H9 (cell line): ENCODE data around the gene GOT1. TPM values are rescaled to one million over a fixed set of nuclear protein-coding genes. Genes with fewer than 3 reads are reported as not detected.

Experiments used
- DNase-seq: peaks from one replicate; pipeline ENCODE4 v3.0.0-alpha.2; 2017
- H2AFZ ChIP-seq: one replicate; pipeline ENCODE4 v1.6.1; 2013; ENCODE audit warnings: mild to moderate bottlenecking, low read length, control low read depth, moderate library complexity
- H2AK5ac ChIP-seq: 2 replicates; pipeline ENCODE4 v1.6.1; 2013; ENCODE audit warnings: low read length, control low read depth, mixed read lengths; ENCODE audit not compliant: insufficient read length
- H2BK120ac ChIP-seq: one replicate; pipeline ENCODE4 v1.6.1; 2013; ENCODE audit warnings: low read depth, mild to moderate bottlenecking, low read length, control low read depth, inconsistent platforms; ENCODE audit not compliant: poor library complexity, severe bottlenecking
- H2BK12ac ChIP-seq: 2 replicates; pipeline ENCODE4 v1.6.1; 2013; ENCODE audit warnings: low read length, control low read depth, mixed read lengths, low read depth; ENCODE audit not compliant: insufficient read length
- H2BK15ac ChIP-seq: 2 replicates; pipeline ENCODE4 v1.6.1; 2013; ENCODE audit warnings: low read depth, low read length, control low read depth
- H2BK20ac ChIP-seq: one replicate; pipeline ENCODE4 v1.6.1; 2013; ENCODE audit warnings: low read depth, mild to moderate bottlenecking, low read length, control low read depth, inconsistent platforms; ENCODE audit not compliant: poor library complexity, severe bottlenecking
- H2BK5ac ChIP-seq: 2 replicates; pipeline ENCODE4 v1.6.1; 2013; ENCODE audit warnings: low read length, control low read depth, mixed read lengths; ENCODE audit not compliant: insufficient read length
- H3K14ac ChIP-seq: 2 replicates; pipeline ENCODE4 v1.6.1; 2013; ENCODE audit warnings: low read length, control low read depth; ENCODE audit not compliant: insufficient read depth
- H3K18ac ChIP-seq: 2 replicates; pipeline ENCODE4 v1.6.1; 2013; ENCODE audit warnings: low read depth, mild to moderate bottlenecking, mixed read lengths, low read length, control low read depth; ENCODE audit not compliant: insufficient read length
- H3K23ac ChIP-seq: 2 replicates; pipeline ENCODE4 v1.6.1; 2013; ENCODE audit warnings: low read length, control low read depth, mixed read lengths, low read depth; ENCODE audit not compliant: insufficient read length
- H3K23me2 ChIP-seq: 2 replicates; pipeline ENCODE4 v1.6.1; 2013; ENCODE audit warnings: low read depth, mild to moderate bottlenecking, mixed read lengths, low read length, control low read depth; ENCODE audit not compliant: insufficient read length, poor library complexity, severe bottlenecking
- H3K27ac ChIP-seq: 2 replicates; pipeline ENCODE4 v1.5.1; 2013; ENCODE audit warnings: low read length, control low read depth, mixed read lengths, low read depth; ENCODE audit not compliant: insufficient read length
- H3K27me3 ChIP-seq: 2 replicates; pipeline ENCODE4 v1.6.1; 2013; ENCODE audit warnings: low read length, control low read depth, inconsistent platforms; ENCODE audit not compliant: insufficient read depth
- H3K4ac ChIP-seq: 2 replicates; pipeline ENCODE4 v1.6.1; 2013; ENCODE audit warnings: low read depth, mild to moderate bottlenecking, control low read depth, inconsistent platforms, low read length, moderate library complexity
- H3K4me1 ChIP-seq: 2 replicates; pipeline ENCODE4 v1.6.1; 2013; ENCODE audit warnings: low read length, control low read depth, inconsistent platforms; ENCODE audit not compliant: insufficient read depth
- H3K4me2 ChIP-seq: 2 replicates; pipeline ENCODE4 v1.6.1; 2013; ENCODE audit warnings: low read length, control low read depth, mixed read lengths; ENCODE audit not compliant: insufficient read length, insufficient read depth
- H3K56ac ChIP-seq: 2 replicates; pipeline ENCODE4 v1.6.1; 2013; ENCODE audit warnings: low read depth, mild to moderate bottlenecking, mixed read lengths, low read length, control low read depth; ENCODE audit not compliant: insufficient read length
- H3K79me1 ChIP-seq: 2 replicates; pipeline ENCODE4 v1.6.1; 2013; ENCODE audit warnings: low read depth, mild to moderate bottlenecking, moderate library complexity, low read length, control low read depth, inconsistent platforms; ENCODE audit not compliant: insufficient read depth, poor library complexity, severe bottlenecking
- H3K79me2 ChIP-seq: 2 replicates; pipeline ENCODE4 v1.6.1; 2013; ENCODE audit warnings: low read length, control low read depth, inconsistent platforms; ENCODE audit not compliant: insufficient read depth
- H3K9ac ChIP-seq: 2 replicates; pipeline ENCODE4 v1.6.1; 2013; ENCODE audit warnings: low read length, control low read depth, mixed read lengths; ENCODE audit not compliant: insufficient read length; ENCODE audit errors: extremely low read depth
- H3K9me3 ChIP-seq: one replicate; pipeline ENCODE4 v1.6.1; 2013; ENCODE audit warnings: low read depth, low read length, inconsistent platforms; ENCODE audit not compliant: control insufficient read depth
- H3T11ph ChIP-seq: one replicate; pipeline ENCODE4 v1.6.1; 2013; ENCODE audit warnings: mild to moderate bottlenecking, low read length, control low read depth, inconsistent platforms
- H4K20me1 ChIP-seq: one replicate; pipeline ENCODE4 v1.6.1; 2013; ENCODE audit not compliant: control insufficient read depth, insufficient read length, insufficient read depth
- H4K5ac ChIP-seq: 2 replicates; pipeline ENCODE4 v1.6.1; 2013; ENCODE audit warnings: low read depth, mild to moderate bottlenecking, mixed read lengths, low read length, control low read depth; ENCODE audit not compliant: insufficient read length
- H4K8ac ChIP-seq: replicated peaks from 2 replicates; pipeline ENCODE4 v1.6.1; 2013; ENCODE audit warnings: low read length, control low read depth, mixed read lengths, low read depth; ENCODE audit not compliant: insufficient read length
- H4K91ac ChIP-seq: 2 replicates; pipeline ENCODE4 v1.6.1; 2013; ENCODE audit warnings: low read depth, mild to moderate bottlenecking, moderate library complexity, mixed read lengths, low read length, control low read depth; ENCODE audit not compliant: insufficient read length
- H3K27ac Mint-ChIP-seq, 3 experiments: 2 replicates in 2 of 3; 3 replicates in 1 of 3; pipeline ENCODE4 v1.8.0; 2020 to 2021; ENCODE audit warnings: mixed read lengths in 3 of 3, mild to moderate bottlenecking in 1 of 3, moderate library complexity in 1 of 3
- H3K27me3 Mint-ChIP-seq: 2 replicates; pipeline ENCODE4 v1.8.0; 2021; ENCODE audit warnings: low read depth, mild to moderate bottlenecking, moderate library complexity, mixed read lengths
- H3K36me3 Mint-ChIP-seq, 3 experiments: 2 replicates in 2 of 3; 3 replicates in 1 of 3; pipeline ENCODE4 v1.8.0; 2020 to 2021; ENCODE audit warnings: low read depth in 3 of 3, mixed read lengths in 3 of 3; ENCODE audit not compliant: insufficient read depth in 1 of 3
- H3K4me1 Mint-ChIP-seq, 2 experiments: 2 replicates each; pipeline ENCODE4 v1.8.0; 2020; ENCODE audit warnings: mixed read lengths in 2 of 2
- H3K4me3 Mint-ChIP-seq, 2 experiments: 2 replicates in 1 of 2; 3 replicates in 1 of 2; pipeline ENCODE4 v1.8.0; 2020 to 2021; ENCODE audit warnings: mild to moderate bottlenecking in 2 of 2, mixed read lengths in 2 of 2, moderate library complexity in 1 of 2
- H3K9me3 Mint-ChIP-seq, 2 experiments: 2 replicates in 1 of 2; 3 replicates in 1 of 2; pipeline ENCODE4 v1.8.0; 2020; ENCODE audit warnings: mild to moderate bottlenecking in 2 of 2, mixed read lengths in 2 of 2, moderate library complexity in 1 of 2
- CTCF ChIP-seq: fragments of 200-600 bp; sonication (generic); conservative IDR thresholded peaks from 3 replicates; pipeline ENCODE4 v1.8.0; 2021; ENCODE audit warnings: antibody characterized with exemption, mild to moderate bottlenecking
- WGBS: extraction: QIAGEN DNeasy Blood & Tissue Kit; methylation state at CpG from one replicate; pipeline ENCODE4 v1.1.7; 2013; ENCODE audit warnings: missing lambda C conversion rate, low lambda C conversion rate, mixed read lengths; ENCODE audit not compliant: insufficient read length; ENCODE audit errors: extremely low coverage; 5-methylcytosine and 5-hydroxymethylcytosine counted together
- total RNA-seq: library from RNA; stranded (reverse); gene quantifications from 2 replicates; pipeline ENCODE4 v1.2.1, GENCODE V29; 2021

GOT1 gene
- total RNA-seq, 1 experiment from 2014 or later = 43.3 TPM

- H3K27ac ChIP-seq = no peak overlapping the region
- WGBS = no CpG with 5 or more reads among the region's 2 CpGs
- H3K18ac ChIP-seq = no peak overlapping the region
- no peak overlapping the region for H3K4ac ChIP-seq
- no peak for TF ChIP-seq CTCF
- H2BK120ac ChIP-seq = no peak overlapping the region
- no peaks in the 10 kb centered on the region for H3K4me1 ChIP-seq
- no peak overlapping the region for H3T11ph ChIP-seq
- H3K9ac ChIP-seq = no peak overlapping the region
- Mint-ChIP-seq H3K36me3 (no peaks in the 10 kb centered on the region), H3K4me1 (peaks cover 6 to 7% of the 10 kb centered on the region in 2 experiments), H3K27me3 (peaks cover 25% of the 10 kb centered on the region), H3K4me3 (no peak overlapping the region), H3K27ac (no peak overlapping the region), H3K9me3 (no peaks in the 10 kb centered on the region)
- H2AFZ ChIP-seq = no peak overlapping the region
- no peak overlapping the region for H3K56ac ChIP-seq
- H4K20me1 ChIP-seq = no peaks in the 10 kb centered on the region
- no peak overlapping the region for H3K14ac ChIP-seq
- no peaks in the 10 kb centered on the region for H3K79me2 ChIP-seq
- DNase-seq = no peak
- no peaks in the 10 kb centered on the region for H3K9me3 ChIP-seq
- no peak overlapping the region for H3K4me2 ChIP-seq
- no peak overlapping the region for H2BK5ac ChIP-seq
- H4K91ac ChIP-seq = no peak overlapping the region
- no peak overlapping the region for H2BK20ac ChIP-seq
- H4K8ac ChIP-seq = no peak overlapping the region
- no peak overlapping the region for H4K5ac ChIP-seq
- H3K23ac ChIP-seq = no peak overlapping the region
- no peak overlapping the region for H2AK5ac ChIP-seq
- H2BK15ac ChIP-seq = no peak overlapping the region
- no peaks in the 10 kb centered on the region for H3K27me3 ChIP-seq
- no peak overlapping the region for H2BK12ac ChIP-seq
- H3K79me1 ChIP-seq = no peaks in the 10 kb centered on the region
- H3K23me2 ChIP-seq = no peaks in the 10 kb centered on the region
Observed at GRCh38 chr10:99366666-99367065, 63.8 kb downstream of the GOT1 start.
